Measurements from ENCODE around the gene EPDR1. TPM values are rescaled to one million over a fixed set of nuclear protein-coding genes. Genes with fewer than 3 reads are reported as not detected.

The EPDR1 gene
- total RNA-seq, 1 donor from 2014 or later, result 6.1 TPM

DNA sequence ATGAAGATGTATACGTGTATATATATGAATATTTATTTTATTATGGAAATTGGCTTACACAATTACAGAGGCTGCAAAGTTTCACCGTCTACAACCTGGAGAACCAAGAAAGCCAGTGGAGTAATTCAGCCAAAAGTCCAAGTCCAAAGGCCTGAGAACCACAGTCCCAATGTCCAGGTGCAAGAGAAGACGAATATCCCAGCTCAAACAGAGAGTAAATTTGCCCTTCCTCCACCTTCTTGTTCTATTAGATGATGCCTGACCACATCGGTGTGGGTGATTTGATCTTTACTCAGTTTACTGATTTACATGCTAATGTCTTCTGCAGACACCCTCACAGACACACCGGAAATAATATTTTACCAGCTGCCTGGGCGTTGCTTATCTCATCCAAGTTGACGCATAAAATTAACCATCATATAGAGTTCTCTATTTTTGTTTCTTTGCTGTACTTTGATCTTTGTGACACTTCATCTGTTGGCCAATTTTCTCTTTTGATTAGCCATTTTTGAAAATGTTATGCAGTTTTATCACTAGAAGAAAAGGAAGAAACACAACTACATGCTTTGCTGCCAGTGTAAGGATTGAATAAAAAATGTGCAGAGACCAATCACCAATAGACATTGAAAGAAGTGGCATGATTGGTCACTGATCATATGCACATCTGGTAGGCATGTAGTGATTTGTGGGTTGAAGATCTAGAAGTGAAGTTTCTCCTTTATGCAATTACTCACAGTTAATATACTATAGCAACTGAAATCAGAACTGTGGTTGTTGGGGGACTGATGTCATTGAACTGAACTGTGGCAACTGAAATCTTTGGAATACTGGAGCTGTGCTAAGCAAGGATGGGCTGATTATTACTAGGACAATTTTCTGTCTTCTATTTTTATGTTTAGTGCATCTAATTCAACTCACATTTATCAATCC, 68.5 kb downstream of the EPDR1 start:
- no peaks in the 10 kb centered on the region for H3K27me3 Mint-ChIP-seq

GRCh38 chr7:37990337-37990736, 69.9 kb downstream of the EPDR1 start:
- peaks cover 11% of the 10 kb centered on the region for H3K4me1 Mint-ChIP-seq (ENCODE audit: unreplicated experiment)
- H3K9me3 Mint-ChIP-seq, result peaks cover 5% of the 10 kb centered on the region
- no peak overlapping the region for H3K4me3 Mint-ChIP-seq
- H3K36me3 Mint-ChIP-seq, result no peaks in the 10 kb centered on the region
- no peak overlapping the region for H3K27ac Mint-ChIP-seq
- DNase-seq (ENCODE audit: extremely low spot score, unreplicated experiment), result no peak
- TF ChIP-seq CTCF (conservative IDR thresholded peaks at IDR 0.05), result no peak
- H3K27me3 Mint-ChIP-seq, result no peaks in the 10 kb centered on the region

More for the DNA sequence above, 68.5 kb downstream of the EPDR1 start:
- peaks cover 5% of the 10 kb centered on the region for H3K9me3 Mint-ChIP-seq
- H3K4me1 Mint-ChIP-seq (ENCODE audit: unreplicated experiment), result peaks cover 16% of the 10 kb centered on the region
- H3K27ac Mint-ChIP-seq, result no peak overlapping the region
- no peak for DNase-seq (ENCODE audit: extremely low spot score, unreplicated experiment)
- TF ChIP-seq CTCF (conservative IDR thresholded peaks at IDR 0.05), result no peak
- H3K4me3 Mint-ChIP-seq, result no peak overlapping the region
- no peaks in the 10 kb centered on the region for H3K36me3 Mint-ChIP-seq

DNA sequence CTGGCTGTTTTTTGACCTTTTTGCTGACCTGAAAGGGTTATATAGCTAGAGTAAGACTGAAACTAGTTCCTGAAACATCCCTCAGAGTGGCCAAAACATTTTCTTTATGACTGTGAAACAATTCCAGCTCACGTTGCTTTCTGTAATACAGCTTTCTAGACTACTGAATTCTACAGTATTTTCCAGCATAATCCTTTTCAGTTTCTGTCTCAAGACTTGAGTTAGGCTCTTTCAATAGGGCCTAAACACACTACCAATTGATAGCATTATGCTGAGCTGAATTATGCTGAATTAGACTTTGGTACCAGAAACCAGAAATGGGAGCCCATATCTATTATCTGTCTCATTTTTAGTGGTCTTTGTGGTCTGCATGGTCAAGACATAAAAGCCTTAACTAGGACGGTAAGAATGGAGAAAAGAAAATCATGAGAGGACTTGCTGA, 72.6 kb downstream of the EPDR1 start:
- TF ChIP-seq CTCF (conservative IDR thresholded peaks at IDR 0.05), result no peak
- H3K4me1 Mint-ChIP-seq (ENCODE audit: unreplicated experiment), result no peaks in the 10 kb centered on the region
- no peaks in the 10 kb centered on the region for H3K36me3 Mint-ChIP-seq
- H3K27me3 Mint-ChIP-seq, result no peaks in the 10 kb centered on the region
- H3K27ac Mint-ChIP-seq, result no peak overlapping the region
- H3K4me3 Mint-ChIP-seq, result no peak overlapping the region
- no peaks in the 10 kb centered on the region for H3K9me3 Mint-ChIP-seq
- no peak for DNase-seq (ENCODE audit: extremely low spot score, unreplicated experiment)

- H3K4me3 Mint-ChIP-seq, result no peak overlapping the region
- no peak for TF ChIP-seq CTCF (conservative IDR thresholded peaks at IDR 0.05)
- H3K4me1 Mint-ChIP-seq (ENCODE audit: unreplicated experiment), result peaks cover 7% of the 10 kb centered on the region
- no peaks in the 10 kb centered on the region for H3K36me3 Mint-ChIP-seq
- no peak for DNase-seq (ENCODE audit: extremely low spot score, unreplicated experiment)
- no peaks in the 10 kb centered on the region for H3K27me3 Mint-ChIP-seq
- peaks cover 5% of the 10 kb centered on the region for H3K9me3 Mint-ChIP-seq
- H3K27ac Mint-ChIP-seq, result no peak overlapping the region
These were observed 79.2 kb downstream of the EPDR1 start for GRCh38 chr7:37999673-38000072.

DNA sequence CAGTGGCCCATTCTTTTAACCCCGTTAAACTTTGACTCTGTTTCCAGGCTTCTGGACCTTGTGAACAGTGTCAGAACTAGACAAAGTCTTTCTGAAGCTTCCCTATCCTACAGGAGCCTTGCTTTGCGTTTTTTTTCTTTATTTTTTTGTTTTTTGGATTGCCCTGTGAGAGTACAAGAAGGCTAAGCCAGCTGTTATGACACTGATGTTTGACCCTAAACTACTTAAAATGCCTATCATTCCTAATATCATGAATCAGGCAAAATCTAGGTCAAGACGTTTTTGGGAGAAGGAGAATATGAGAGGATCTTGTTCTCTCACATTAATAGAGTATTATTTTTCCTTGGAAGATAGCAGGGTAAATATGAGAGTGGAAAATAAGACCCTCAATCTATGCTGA, 79.8 kb downstream of the EPDR1 start:
- no peak for DNase-seq (ENCODE audit: extremely low spot score, unreplicated experiment)
- Mint-ChIP-seq H3K9me3 (peaks cover 5% of the 10 kb centered on the region), H3K36me3 (no peaks in the 10 kb centered on the region), H3K4me1 (ENCODE audit: unreplicated experiment) (peaks cover 7% of the 10 kb centered on the region), H3K4me3 (no peak overlapping the region), H3K27ac (no peak overlapping the region), H3K27me3 (no peaks in the 10 kb centered on the region)
- no peak for TF ChIP-seq CTCF (conservative IDR thresholded peaks at IDR 0.05)

Other genes with a start within 250 kb of the EPDR1 start
- gene GPR141, start 236.9 kb upstream of the EPDR1 start, total RNA-seq (ENCODE audit: low replicate concordance), result 0.31 TPM in 1 of 2 replicates, not detected in the other
- gene NME8, start 72.0 kb upstream of the EPDR1 start, total RNA-seq (ENCODE audit: low replicate concordance), result 0.14 TPM in 1 of 2 replicates, not detected in the other
- gene SFRP4, start 3.8 kb upstream of the EPDR1 start, total RNA-seq (ENCODE audit: low replicate concordance), result 0.14 and 4.4 TPM in 2 replicates

Measured in type B pancreatic cell (in vitro differentiated cells).